Measurements from ENCODE around the gene CHST11. TPM values are rescaled to one million over a fixed set of nuclear protein-coding genes. Genes with fewer than 3 reads are reported as not detected.
A peak's percentile ranks its signal among the peaks of the same experiment; 100 is the strongest.

CHST11 gene
- total RNA-seq, 1 donor, result 8.2 TPM

GRCh38 chr12:104719700-104720338 lies 263.1 kb downstream of the CHST11 start:
- no peak overlapping the region for H3K4me3 ChIP-seq (ENCODE audit: low read depth, low read length)
- no peak for DNase-seq (ENCODE audit: low read depth)
- TF ChIP-seq, protein P1, sequence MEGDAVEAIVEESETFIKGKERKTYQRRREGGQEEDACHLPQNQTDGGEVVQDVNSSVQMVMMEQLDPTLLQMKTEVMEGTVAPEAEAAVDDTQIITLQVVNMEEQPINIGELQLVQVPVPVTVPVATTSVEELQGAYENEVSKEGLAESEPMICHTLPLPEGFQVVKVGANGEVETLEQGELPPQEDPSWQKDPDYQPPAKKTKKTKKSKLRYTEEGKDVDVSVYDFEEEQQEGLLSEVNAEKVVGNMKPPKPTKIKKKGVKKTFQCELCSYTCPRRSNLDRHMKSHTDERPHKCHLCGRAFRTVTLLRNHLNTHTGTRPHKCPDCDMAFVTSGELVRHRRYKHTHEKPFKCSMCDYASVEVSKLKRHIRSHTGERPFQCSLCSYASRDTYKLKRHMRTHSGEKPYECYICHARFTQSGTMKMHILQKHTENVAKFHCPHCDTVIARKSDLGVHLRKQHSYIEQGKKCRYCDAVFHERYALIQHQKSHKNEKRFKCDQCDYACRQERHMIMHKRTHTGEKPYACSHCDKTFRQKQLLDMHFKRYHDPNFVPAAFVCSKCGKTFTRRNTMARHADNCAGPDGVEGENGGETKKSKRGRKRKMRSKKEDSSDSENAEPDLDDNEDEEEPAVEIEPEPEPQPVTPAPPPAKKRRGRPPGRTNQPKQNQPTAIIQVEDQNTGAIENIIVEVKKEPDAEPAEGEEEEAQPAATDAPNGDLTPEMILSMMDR (IDR thresholded peaks at IDR 0.05; ENCODE audit: insufficient read depth, low read depth, low read length), result no peak

DNA sequence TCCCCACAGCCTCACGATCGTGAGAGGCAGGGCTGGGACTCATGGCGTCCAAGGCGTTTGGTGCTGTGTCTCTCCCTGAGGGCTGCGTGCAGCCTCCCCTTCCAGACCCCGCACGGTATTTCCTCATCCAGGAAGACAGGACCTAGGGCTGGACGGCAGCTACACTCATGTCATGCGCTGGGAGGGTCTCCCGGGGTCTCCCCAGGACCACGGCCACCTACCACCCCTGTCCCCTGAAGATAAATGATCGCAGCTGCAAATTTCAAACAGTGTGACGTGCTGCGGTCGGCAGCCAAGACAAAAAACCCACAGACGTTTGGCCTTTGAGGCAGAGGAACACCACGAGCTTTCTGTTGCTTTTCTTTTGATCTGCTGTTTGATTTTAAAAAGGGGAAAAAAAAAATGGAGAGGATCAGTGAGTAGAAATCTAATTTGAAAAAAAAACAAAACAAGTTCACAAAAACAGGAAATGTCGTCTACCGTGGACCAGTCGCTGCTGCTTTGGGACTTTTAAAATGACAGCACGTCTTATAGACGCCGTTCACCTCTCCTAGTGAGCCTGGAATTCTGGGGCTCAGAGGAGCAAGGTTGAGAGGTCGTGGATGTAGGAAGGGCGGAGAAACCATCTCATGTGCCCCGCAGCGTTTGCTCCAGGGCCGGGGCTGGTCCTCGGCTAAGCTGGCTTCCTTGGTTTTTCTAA lies 263.7 kb downstream of the CHST11 start:
- TF ChIP-seq, protein P1 (IDR thresholded peaks at IDR 0.05; ENCODE audit: insufficient read depth, low read depth, low read length), result no peak
- DNase-seq (ENCODE audit: low read depth), result peak; percentile 42
- H3K4me3 ChIP-seq (ENCODE audit: low read depth, low read length), result no peak overlapping the region

DNA sequence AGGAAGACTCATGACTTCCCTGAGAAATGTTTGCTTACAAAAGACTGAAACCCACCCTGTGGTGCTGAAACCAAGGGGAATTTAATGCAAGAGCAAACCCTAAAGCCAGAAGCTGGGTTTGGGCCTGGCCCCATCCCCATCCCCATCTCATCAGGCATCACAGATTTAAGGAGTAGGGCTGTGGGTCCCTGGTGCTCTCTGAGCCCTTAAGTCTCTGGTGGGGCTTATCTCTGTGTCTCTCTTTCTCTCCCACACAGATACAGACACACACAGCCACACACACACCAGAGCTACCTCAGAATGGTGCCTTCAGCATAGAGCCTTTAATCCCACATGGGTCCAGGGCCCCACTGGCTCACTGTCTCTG lies 264.3 kb downstream of the CHST11 start:
- TF ChIP-seq, protein P1 (IDR thresholded peaks at IDR 0.05; ENCODE audit: insufficient read depth, low read depth, low read length), result no peak
- H3K4me3 ChIP-seq (ENCODE audit: low read depth, low read length), result no peak overlapping the region
- DNase-seq (ENCODE audit: low read depth), result no peak

DNA sequence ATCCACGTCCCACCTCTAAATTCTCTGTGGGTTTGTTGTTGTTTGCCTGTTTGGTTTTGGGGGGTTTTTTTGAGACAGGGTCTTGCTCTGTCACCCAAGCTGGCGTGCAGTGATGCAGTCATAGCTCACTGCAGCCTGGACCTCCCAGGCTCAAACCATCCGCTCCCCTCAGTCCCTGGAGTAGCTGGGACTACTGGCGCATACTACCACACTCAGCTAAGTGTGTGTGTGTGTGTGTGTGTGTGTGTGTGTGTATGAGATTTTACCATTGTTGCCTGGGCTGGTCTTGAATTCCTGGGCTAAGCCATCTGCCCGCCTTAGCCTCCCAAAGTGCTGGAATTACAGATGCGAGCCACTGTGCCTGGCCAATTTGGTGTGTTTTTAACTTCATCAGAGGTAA lies 265.2 kb downstream of the CHST11 start:
- no peak overlapping the region for H3K4me3 ChIP-seq (ENCODE audit: low read depth, low read length)
- TF ChIP-seq, protein P1 (IDR thresholded peaks at IDR 0.05; ENCODE audit: insufficient read depth, low read depth, low read length), result no peak
- DNase-seq (ENCODE audit: low read depth), result no peak

- TF ChIP-seq, protein P1 (IDR thresholded peaks at IDR 0.05; ENCODE audit: insufficient read depth, low read depth, low read length), result no peak
- no peak overlapping the region for H3K4me3 ChIP-seq (ENCODE audit: low read depth, low read length)
- no peak for DNase-seq (ENCODE audit: low read depth)
Observed at GRCh38 chr12:104722601-104723534, 266.1 kb downstream of the CHST11 start.

GRCh38 chr12:104723895-104724294 lies 267.1 kb downstream of the CHST11 start:
- no peak overlapping the region for H3K4me3 ChIP-seq (ENCODE audit: low read depth, low read length)
- TF ChIP-seq, protein P1 (IDR thresholded peaks at IDR 0.05; ENCODE audit: insufficient read depth, low read depth, low read length), result no peak
- DNase-seq (ENCODE audit: low read depth), result no peak

Measured in fibroblast of villous mesenchyme (primary cell).